Measurements from ENCODE around the gene PDLIM5. TPM values are rescaled to one million over a fixed set of nuclear protein-coding genes. Genes with fewer than 3 reads are reported as not detected.

The PDLIM5 gene
- total RNA-seq, 6 experiments from 2014 or later: 152 to 240 (median 171) TPM

DNA sequence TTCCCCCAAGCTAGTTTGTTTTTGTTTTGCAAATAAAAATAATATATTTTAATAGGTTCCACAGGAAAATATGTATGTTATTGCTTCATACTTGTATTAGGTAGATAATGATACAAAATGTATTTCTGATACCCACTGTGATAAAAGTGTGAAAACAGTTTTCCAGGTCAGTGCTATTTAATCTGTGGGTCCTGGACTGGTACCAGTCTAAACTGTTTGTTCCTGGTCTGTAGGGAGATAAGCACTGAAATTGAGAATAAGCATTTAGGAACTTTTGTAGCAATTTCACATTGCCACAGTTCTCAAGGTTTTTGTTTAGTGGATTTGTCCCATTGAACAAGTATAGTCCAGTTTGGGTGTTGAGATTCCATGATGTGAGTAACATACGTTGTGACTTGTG lies 110.5 kb downstream of the PDLIM5 start:
- Mint-ChIP-seq H3K36me3 (ENCODE audit: low read depth) (peaks cover 16% of the 10 kb centered on the region; the same call in 1 of the 2 replicates), H3K27me3 (ENCODE audit: insufficient read depth) (no peaks in the 10 kb centered on the region), H3K9me3 (0 out of 2 replicates have a peak, but pooled peaks cover 5% of the 10 kb centered on the region), H3K4me1 (ENCODE audit: low read depth) (peaks cover 67% of the 10 kb centered on the region), H3K4me3 (no peak overlapping the region; the same call in 1 of the 2 replicates), H3K27ac (no peak overlapping the region)
- TF ChIP-seq, protein P1, sequence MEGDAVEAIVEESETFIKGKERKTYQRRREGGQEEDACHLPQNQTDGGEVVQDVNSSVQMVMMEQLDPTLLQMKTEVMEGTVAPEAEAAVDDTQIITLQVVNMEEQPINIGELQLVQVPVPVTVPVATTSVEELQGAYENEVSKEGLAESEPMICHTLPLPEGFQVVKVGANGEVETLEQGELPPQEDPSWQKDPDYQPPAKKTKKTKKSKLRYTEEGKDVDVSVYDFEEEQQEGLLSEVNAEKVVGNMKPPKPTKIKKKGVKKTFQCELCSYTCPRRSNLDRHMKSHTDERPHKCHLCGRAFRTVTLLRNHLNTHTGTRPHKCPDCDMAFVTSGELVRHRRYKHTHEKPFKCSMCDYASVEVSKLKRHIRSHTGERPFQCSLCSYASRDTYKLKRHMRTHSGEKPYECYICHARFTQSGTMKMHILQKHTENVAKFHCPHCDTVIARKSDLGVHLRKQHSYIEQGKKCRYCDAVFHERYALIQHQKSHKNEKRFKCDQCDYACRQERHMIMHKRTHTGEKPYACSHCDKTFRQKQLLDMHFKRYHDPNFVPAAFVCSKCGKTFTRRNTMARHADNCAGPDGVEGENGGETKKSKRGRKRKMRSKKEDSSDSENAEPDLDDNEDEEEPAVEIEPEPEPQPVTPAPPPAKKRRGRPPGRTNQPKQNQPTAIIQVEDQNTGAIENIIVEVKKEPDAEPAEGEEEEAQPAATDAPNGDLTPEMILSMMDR (IDR thresholded peaks at IDR 0.05): no peak
- DNase-seq: no peak

DNA sequence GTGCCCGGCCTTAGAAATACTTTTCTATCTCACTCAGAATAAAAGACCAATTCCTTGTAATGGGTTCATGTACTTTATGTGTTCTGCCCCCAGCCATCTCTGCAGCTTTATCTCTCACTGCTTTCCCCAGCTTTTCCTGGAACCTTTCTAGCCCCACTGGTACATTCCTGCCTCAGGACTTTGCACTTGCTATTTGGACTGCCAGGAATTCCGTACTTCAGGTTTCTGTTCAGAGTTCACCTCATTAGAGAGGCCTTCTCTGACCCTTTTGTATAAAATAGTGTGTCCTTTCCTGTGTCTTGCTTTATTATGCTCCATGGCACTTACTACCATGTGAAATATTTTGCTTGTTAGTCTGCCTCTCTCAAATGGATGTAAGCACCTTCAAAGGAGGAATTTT lies 112.5 kb downstream of the PDLIM5 start:
- Mint-ChIP-seq H3K4me3 (no peak overlapping the region), H3K27me3 (ENCODE audit: insufficient read depth) (no peaks in the 10 kb centered on the region), H3K36me3 (ENCODE audit: low read depth) (peaks cover 15% of the 10 kb centered on the region; the same call in 1 of the 2 replicates), H3K27ac (no peak overlapping the region), H3K9me3 (no peaks in the 10 kb centered on the region), H3K4me1 (ENCODE audit: low read depth) (peaks cover 54% of the 10 kb centered on the region)
- DNase-seq: no peak
- TF ChIP-seq, protein P1 (IDR thresholded peaks at IDR 0.05): no peak

DNA sequence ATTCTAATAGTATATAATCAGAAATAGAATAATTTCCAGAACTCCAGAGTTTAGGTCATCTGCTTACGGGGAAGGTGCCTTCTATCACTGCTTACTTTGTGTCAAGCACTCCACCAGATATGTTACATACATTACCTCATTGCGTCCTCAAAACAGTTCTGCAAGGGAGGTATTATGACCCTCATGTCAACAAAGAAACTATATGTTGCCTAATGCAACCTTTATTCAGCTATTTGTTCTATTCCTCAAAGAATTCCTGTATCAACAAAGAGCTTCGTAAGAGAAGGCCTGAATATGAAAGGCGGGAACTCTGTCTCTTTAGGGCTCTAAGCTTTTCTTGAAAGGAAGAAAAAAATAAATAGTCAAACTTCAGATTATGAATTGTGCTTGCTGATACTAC lies 114.7 kb downstream of the PDLIM5 start:
- Mint-ChIP-seq H3K4me1 (ENCODE audit: low read depth) (peaks cover 42% of the 10 kb centered on the region), H3K36me3 (ENCODE audit: low read depth) (peaks cover 7% of the 10 kb centered on the region; the same call in 1 of the 2 replicates), H3K9me3 (no peaks in the 10 kb centered on the region), H3K27me3 (ENCODE audit: insufficient read depth) (no peaks in the 10 kb centered on the region), H3K4me3 (no peak overlapping the region), H3K27ac (no peak overlapping the region)
- no peak for DNase-seq
- TF ChIP-seq, protein P1 (IDR thresholded peaks at IDR 0.05): no peak

DNA sequence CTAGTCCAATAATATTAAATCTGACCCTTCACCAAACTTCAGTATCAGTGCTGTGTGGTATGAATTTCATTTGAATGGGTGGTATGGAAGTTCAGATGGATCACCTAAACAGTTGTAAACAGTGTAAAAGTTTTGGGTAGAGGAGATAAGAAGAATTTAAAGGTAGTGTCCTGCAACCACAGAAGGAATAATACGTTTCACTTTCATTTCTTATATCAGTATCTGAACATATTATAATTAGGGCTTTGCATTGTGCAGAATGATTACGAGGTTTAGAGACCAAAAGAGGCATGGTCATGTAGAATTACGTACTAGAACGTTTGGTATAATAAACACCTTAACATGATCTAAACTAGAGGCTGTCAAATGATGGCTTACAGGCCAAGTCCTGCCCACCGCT lies 116.1 kb downstream of the PDLIM5 start:
- Mint-ChIP-seq H3K27me3 (ENCODE audit: insufficient read depth) (no peaks in the 10 kb centered on the region), H3K4me3 (no peak overlapping the region), H3K27ac (no peak overlapping the region), H3K4me1 (ENCODE audit: low read depth) (peaks cover 42% of the 10 kb centered on the region), H3K9me3 (no peaks in the 10 kb centered on the region), H3K36me3 (ENCODE audit: low read depth) (peaks cover 11% of the 10 kb centered on the region)
- DNase-seq: no peak
- TF ChIP-seq, protein P1 (IDR thresholded peaks at IDR 0.05): no peak

DNA sequence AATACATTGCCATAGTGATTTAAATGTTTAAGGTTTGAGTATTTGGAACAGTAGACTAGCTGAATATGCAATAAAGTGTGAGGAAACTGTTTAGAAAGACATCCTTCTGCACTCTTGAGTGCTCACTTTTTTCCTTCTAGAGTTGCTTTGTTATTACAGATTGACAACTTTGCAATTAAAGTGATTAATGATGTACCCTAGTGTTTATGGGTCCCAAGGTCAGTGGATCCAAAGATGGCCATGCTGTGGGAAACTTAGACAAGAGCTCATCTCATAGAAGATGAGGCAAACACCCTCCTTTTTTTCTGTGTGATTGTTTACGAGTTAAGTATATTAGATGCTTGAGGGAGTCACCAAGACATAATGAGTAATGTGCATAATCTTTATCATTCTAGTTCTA lies 118.8 kb downstream of the PDLIM5 start:
- Mint-ChIP-seq H3K27ac (no peak overlapping the region), H3K9me3 (no peaks in the 10 kb centered on the region), H3K4me3 (no peak overlapping the region), H3K36me3 (ENCODE audit: low read depth) (peaks cover 27% of the 10 kb centered on the region), H3K27me3 (ENCODE audit: insufficient read depth) (no peaks in the 10 kb centered on the region), H3K4me1 (ENCODE audit: low read depth) (peaks cover 48% of the 10 kb centered on the region)
- no peak for DNase-seq
- TF ChIP-seq, protein P1 (IDR thresholded peaks at IDR 0.05): no peak

DNA sequence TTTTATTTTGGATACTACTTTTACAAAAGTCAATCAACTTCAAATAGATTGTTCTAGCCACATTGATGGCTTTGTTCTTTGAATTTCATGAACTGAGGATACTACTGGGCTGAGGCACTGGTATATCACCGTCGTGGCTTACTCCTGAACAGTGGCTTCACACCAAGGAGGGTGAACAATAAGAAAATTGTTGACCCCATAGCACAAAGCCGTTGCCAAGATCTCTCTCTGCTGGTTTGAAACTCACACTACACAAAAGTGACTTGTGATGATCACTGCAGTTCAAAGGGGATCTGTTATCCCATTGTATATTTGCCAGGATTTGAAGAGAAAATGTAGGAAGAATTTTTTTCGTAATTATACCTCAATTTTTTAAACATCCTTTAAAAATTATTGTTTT lies 119.6 kb downstream of the PDLIM5 start:
- Mint-ChIP-seq H3K36me3 (ENCODE audit: low read depth) (peaks cover 34% of the 10 kb centered on the region), H3K4me3 (no peak overlapping the region), H3K4me1 (ENCODE audit: low read depth) (peaks cover 56% of the 10 kb centered on the region), H3K27me3 (ENCODE audit: insufficient read depth) (no peaks in the 10 kb centered on the region; the same call in 1 of the 2 replicates), H3K9me3 (no peaks in the 10 kb centered on the region), H3K27ac (peak overlapping the region; percentile 12; the same call in 1 of the 2 replicates)
- DNase-seq: no peak
- TF ChIP-seq, protein P1 (IDR thresholded peaks at IDR 0.05): no peak

All from HFFc6 (cell line).